Endometrium (tissue), 2 donors: ENCODE data around the gene MED12L.

Experiments
- FAIRE-seq: peaks from 2 replicates; lab custom pipeline; 2012; peaks lifted over from hg19 to GRCh38; lab: Jason Lieb, UNC
- donor health status: control.
- donor health status: control.

Gene MED12L

GRCh38 chr3:151300539-151300938 is 215.1 kb downstream of the MED12L start:
- FAIRE-seq = no peak

GRCh38 chr3:151301787-151302186 is 216.3 kb downstream of the MED12L start:
- FAIRE-seq = no peak

- FAIRE-seq = no peak
Observed at GRCh38 chr3:151303751-151304150, 218.3 kb downstream of the MED12L start.

- FAIRE-seq = no peak
Observed at GRCh38 chr3:151305060-151305774, 219.8 kb downstream of the MED12L start.

GRCh38 chr3:151305775-151306151 is 220.3 kb downstream of the MED12L start:
- no peak for FAIRE-seq

- no peak for FAIRE-seq
Observed at GRCh38 chr3:151306168-151306810, 220.8 kb downstream of the MED12L start.

GRCh38 chr3:151307131-151307530 is 221.7 kb downstream of the MED12L start:
- no peak for FAIRE-seq

- FAIRE-seq = no peak
Observed at GRCh38 chr3:151307583-151308488, 222.4 kb downstream of the MED12L start.

- no peak for FAIRE-seq
Observed at GRCh38 chr3:151309566-151309965, 224.1 kb downstream of the MED12L start.

GRCh38 chr3:151312972-151313371 is 227.5 kb downstream of the MED12L start:
- FAIRE-seq = no peak

GRCh38 chr3:151314137-151314536 is 228.7 kb downstream of the MED12L start:
- no peak for FAIRE-seq

GRCh38 chr3:151314593-151314992 is 229.1 kb downstream of the MED12L start:
- no peak for FAIRE-seq

- no peak for FAIRE-seq
Observed at GRCh38 chr3:151315136-151315535, 229.7 kb downstream of the MED12L start.

- FAIRE-seq = no peak
Observed at GRCh38 chr3:151315846-151316245, 230.4 kb downstream of the MED12L start.

- FAIRE-seq = no peak
Observed at GRCh38 chr3:151316267-151316991, 231.0 kb downstream of the MED12L start, which contains the start of gene GPR87. Gene GPR87, minus strand, starts transcription at chr3:151316820. Its CDS starts 16,720 bp downstream, at chr3:151300100.

- FAIRE-seq = no peak
Observed at GRCh38 chr3:151318313-151318712, 232.8 kb downstream of the MED12L start.

- no peak for FAIRE-seq
Observed at GRCh38 chr3:151318991-151319390, 233.5 kb downstream of the MED12L start.

- no peak for FAIRE-seq
Observed at GRCh38 chr3:151319628-151320027, 234.2 kb downstream of the MED12L start.

- no peak for FAIRE-seq
Observed at GRCh38 chr3:151320131-151320530, 234.7 kb downstream of the MED12L start.

GRCh38 chr3:151321526-151321925 is 236.1 kb downstream of the MED12L start:
- FAIRE-seq = no peak

GRCh38 chr3:151322511-151322910 is 237.0 kb downstream of the MED12L start:
- FAIRE-seq = no peak

GRCh38 chr3:151327571-151328198 is 242.2 kb downstream of the MED12L start:
- peak; percentile 66 for FAIRE-seq
